Activated T-cell treated with anti-CD3 and anti-CD28 coated beads for 48 hours (primary cell): ENCODE data around the gene VANGL1.

Experiments
- DNase-seq: peaks from one replicate; pipeline ENCODE4 v3.0.0-alpha.2; 2020; ENCODE audit warnings: low read depth

VANGL1 gene

DNA sequence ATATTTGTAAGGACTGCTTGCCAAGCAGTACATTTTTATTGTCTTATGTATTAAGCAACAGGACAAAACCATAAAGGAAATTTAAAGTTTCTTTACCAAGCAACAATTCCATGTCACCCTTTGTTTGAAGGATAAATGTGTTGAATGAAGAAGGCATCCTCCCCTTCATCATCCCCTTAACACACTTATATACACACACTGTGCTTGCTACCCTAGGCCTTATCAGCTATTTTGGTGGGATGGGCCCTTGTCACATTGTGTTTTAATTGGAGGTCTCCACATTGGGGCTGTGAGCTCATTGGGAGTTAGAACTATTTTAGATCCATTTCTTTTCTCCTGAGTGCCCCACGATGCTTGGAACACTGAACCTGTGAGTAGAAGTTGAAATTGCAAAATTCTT lies 1.9 kb downstream of the VANGL1 start:
- no peak for DNase-seq

- no peak for DNase-seq
Observed at GRCh38 chr1:115644109-115644508, 2.3 kb downstream of the VANGL1 start.

DNA sequence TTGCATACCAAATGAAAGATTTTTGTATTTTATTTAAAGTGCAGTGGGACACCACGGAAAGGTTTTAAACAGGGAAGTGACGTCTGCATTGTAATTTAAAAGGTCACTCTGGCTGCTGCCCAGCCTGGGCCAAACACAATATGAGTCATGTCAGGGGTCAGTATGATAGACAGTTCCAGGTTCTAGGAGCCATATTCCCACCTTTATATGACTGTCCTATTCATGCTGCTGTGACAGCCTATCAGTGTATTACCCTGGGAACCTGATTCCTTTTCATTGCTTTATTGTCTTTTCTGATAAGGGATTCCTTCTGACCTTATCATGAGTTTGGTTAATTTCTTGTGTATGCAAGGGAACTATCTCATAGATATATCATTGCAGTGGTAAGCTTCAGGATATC lies 5.3 kb downstream of the VANGL1 start:
- no peak for DNase-seq

GRCh38 chr1:115647507-115647906 lies 5.7 kb downstream of the VANGL1 start:
- DNase-seq = no peak

DNA sequence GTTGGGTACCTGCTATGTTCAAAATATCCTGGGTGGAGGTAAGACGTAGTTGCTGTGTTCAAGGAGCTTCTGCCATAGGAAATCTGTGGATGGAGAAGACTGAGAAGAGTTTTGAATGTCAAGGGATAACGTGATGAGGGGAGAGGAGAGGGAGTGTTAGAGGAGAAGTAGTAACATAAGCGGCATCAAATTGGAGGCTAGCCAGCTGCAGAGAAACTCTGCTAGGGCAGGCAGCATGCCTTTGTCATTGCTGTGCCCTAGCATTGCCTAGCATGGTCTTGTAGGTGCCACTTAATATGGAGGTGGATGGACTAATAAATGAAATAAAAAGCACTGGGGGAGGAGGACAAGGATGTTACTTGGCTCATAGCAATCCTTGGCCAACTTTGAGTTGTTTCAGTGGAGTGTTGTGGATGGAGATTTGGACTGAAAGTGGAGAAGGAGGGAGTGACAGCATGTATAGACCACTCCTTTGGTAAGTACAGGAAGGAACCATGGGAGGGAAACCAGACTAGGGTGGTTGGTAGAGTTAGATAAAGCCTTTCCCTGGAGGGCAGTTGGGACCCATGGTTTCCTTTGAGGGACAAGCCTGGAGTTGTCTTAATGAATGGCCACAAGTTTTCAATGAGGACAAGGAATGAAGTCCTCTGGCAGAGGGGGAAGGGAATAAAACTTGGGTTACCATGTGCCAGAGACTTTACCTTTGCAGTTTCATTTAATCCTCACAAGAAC lies 6.3 kb downstream of the VANGL1 start:
- no peak for DNase-seq

GRCh38 chr1:115648717-115649691 lies 7.2 kb downstream of the VANGL1 start:
- no peak for DNase-seq

GRCh38 chr1:115649964-115650363 lies 8.2 kb downstream of the VANGL1 start:
- no peak for DNase-seq

- no peak for DNase-seq
Observed at GRCh38 chr1:115650961-115651360, 9.2 kb downstream of the VANGL1 start.

- no peak for DNase-seq
Observed at GRCh38 chr1:115651391-115651790, 9.6 kb downstream of the VANGL1 start.

- DNase-seq = no peak
Observed at GRCh38 chr1:115652236-115652788, 10.5 kb downstream of the VANGL1 start.

GRCh38 chr1:115654125-115654524 lies 12.4 kb downstream of the VANGL1 start:
- DNase-seq = no peak

GRCh38 chr1:115654663-115655305 lies 13.0 kb downstream of the VANGL1 start:
- no peak for DNase-seq

DNA sequence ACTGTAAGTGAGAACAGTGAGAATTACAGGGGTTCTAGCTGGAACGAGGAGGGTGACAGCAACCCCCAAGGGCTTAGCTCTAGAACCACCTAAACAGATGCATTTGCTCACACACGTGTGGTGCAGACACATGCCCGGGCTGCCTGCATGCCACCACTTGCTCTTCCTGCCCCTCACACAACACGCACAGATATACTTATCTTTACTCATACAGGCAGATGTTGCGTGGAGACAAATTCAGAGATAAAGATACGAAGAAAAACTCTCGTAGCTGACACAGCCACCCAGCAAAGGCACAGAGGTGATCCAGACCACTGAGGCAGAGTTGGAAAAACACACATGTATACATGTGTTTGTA lies 13.5 kb downstream of the VANGL1 start:
- no peak for DNase-seq

DNA sequence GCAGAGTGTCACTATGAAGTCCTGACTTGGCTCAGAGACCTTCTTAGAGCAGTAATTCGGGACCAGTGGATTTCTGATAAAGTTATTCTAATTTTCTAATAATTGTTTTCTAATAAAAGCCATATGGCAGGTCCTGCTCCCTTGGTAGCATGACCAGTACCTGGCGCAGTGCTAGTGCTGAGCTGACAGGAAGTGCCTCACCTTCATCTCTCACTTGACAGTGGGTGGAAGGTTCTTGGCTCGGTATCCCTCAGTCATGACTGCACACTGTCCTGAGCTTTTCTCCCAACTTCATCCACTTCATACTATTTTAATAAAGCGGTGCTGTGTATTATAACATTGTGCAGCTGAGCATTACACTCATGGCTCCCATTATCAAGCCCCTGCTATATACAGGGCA lies 14.1 kb downstream of the VANGL1 start:
- DNase-seq = no peak

DNA sequence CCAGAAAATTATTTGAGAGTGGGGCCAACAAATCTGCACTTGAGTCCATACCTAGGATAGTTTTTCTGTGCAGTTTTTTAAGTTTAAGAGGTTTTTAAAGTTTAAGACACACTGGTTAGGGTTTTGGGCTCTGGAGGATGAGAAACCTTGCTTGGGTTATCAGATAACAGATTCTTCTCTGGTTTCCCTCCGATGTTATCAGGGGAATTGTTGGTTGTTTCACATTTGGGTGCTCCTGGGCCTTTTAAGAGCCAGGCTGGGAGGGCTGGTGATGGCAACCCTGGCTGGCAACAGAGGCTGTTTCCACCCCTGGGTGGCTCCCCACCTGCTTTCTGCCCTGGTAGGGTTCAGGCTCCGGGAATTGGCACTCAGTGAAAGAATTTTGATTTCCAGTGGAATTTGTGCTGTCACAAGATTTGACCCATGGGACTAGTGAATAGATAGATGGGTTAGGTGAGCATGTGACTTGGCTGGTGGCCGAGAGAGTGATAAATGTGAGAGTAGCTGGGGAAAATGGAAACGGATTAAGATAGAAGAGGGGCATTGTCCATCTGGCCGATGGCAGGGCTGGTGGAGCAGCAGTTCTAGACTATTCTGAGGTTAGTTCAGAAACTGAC lies 14.8 kb downstream of the VANGL1 start:
- DNase-seq = no peak

- no peak for DNase-seq
Observed at GRCh38 chr1:115658646-115659045, 16.9 kb downstream of the VANGL1 start.

GRCh38 chr1:115660151-115660550 lies 18.4 kb downstream of the VANGL1 start:
- DNase-seq = no peak

DNA sequence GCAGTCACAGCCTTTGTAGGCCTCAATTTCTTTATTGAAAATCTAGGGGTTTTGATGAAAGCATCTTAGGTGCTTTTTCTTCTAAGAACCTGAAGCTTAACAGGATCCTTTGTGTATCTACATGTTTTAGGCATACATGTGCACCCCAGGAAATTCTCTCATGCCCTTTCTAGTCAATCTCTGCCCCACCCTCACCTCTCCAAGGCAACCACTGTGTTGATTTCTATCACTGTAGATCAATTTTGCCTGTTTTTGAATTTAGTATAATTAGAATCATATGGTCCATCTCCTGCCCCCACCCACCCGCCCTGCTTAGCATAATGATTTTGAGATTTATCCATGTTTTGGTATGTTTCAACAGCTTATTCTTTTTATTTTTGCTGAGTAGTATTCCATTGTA lies 19.4 kb downstream of the VANGL1 start:
- DNase-seq = no peak

- DNase-seq = no peak
Observed at GRCh38 chr1:115665319-115666096, 23.7 kb downstream of the VANGL1 start.

- DNase-seq = no peak
Observed at GRCh38 chr1:115666206-115666605, 24.4 kb downstream of the VANGL1 start.

DNA sequence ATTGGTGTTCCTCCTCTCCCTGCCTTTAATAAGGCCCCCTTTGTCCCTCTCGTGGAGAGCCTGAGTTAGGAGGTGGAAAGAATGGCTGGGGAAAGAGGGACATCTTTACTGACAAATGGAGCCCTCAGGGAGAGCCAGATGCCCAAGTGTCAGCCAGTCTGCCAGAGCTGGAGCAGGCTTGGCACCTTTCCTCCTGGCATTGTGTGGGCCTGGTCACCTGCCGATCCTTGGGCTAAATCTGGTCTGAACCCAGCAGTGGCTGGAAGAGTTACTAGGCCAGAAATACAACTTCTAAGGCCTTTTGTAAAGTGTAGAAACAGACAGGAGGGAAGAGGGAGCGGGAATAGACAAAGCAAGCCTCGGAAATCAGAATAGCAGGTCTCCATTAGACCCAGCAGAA lies 24.9 kb downstream of the VANGL1 start:
- DNase-seq = no peak
